Effector memory CD8-positive, alpha-beta T cell (primary cell): Measurements from ENCODE around the gene METTL8.

Source experiments
- ATAC-seq: fragments of 150-1000 bp; cut with Tn5 transposase; replicated peaks from 2 replicates; pipeline ENCODE4 v1.10.0; 2021; ENCODE audit warnings: mild to moderate bottlenecking, moderate library complexity
- DNase-seq, 3 experiments: peaks; one replicate each; pipeline ENCODE4 v3.0.0; 2021
- H3K27ac Mint-ChIP-seq, 2 donors: one replicate each; pipeline ENCODE4 v1.8.0; 2022; ENCODE audit warnings: mild to moderate bottlenecking in 2 of 2, mixed read lengths in 2 of 2, moderate library complexity in 2 of 2
- H3K27me3 Mint-ChIP-seq, 2 donors: one replicate each; pipeline ENCODE4 v1.8.0; 2022; ENCODE audit warnings: mixed read lengths in 2 of 2
- H3K36me3 Mint-ChIP-seq: one replicate; pipeline ENCODE4 v1.8.0; 2022; ENCODE audit warnings: mild to moderate bottlenecking, moderate library complexity, mixed read lengths; ENCODE audit not compliant: insufficient read depth
- H3K4me1 Mint-ChIP-seq, 2 donors: one replicate each; pipeline ENCODE4 v1.8.0; 2022; ENCODE audit warnings: low read depth in 2 of 2, mixed read lengths in 2 of 2
- H3K4me3 Mint-ChIP-seq, 2 donors: one replicate each; pipeline ENCODE4 v1.8.0; 2022; ENCODE audit warnings: mild to moderate bottlenecking in 2 of 2, mixed read lengths in 2 of 2, moderate library complexity in 2 of 2
- H3K9me3 Mint-ChIP-seq, 2 donors: one replicate each; pipeline ENCODE4 v1.8.0; 2022; ENCODE audit warnings: mixed read lengths in 2 of 2

Gene METTL8

GRCh38 chr2:171342067-171342413 lies 91.8 kb downstream of the METTL8 start:
- Mint-ChIP-seq H3K36me3 (no peaks in the 10 kb centered on the region), H3K4me1 (peaks cover 4 to 5% of the 10 kb centered on the region in 2 donors), H3K4me3 (no peak overlapping the region), H3K9me3 (no peaks in the 10 kb centered on the region), H3K27ac (no peak overlapping the region), H3K27me3 (no peaks in the 10 kb centered on the region)
- DNase-seq: no peak
- no peak for ATAC-seq

GRCh38 chr2:171341394-171342066 lies 92.3 kb downstream of the METTL8 start:
- no peak overlapping the region for H3K27ac Mint-ChIP-seq

GRCh38 chr2:171334946-171335345 lies 98.8 kb downstream of the METTL8 start:
- DNase-seq (no peak), ATAC-seq (no peak)
- no peaks in the 10 kb centered on the region for H3K36me3 Mint-ChIP-seq
- no peaks in the 10 kb centered on the region for H3K4me1 Mint-ChIP-seq
- no peaks in the 10 kb centered on the region for H3K9me3 Mint-ChIP-seq
- no peak overlapping the region for H3K4me3 Mint-ChIP-seq
- no peak overlapping the region for H3K27ac Mint-ChIP-seq
- H3K27me3 Mint-ChIP-seq: no peaks in the 10 kb centered on the region

More at GRCh38 chr2:171341394-171342066, 92.3 kb downstream of the METTL8 start:
- no peak for DNase-seq
- peaks cover 1 to 4% of the 10 kb centered on the region in 2 donors for H3K4me1 Mint-ChIP-seq
- ATAC-seq: no peak
- H3K27me3 Mint-ChIP-seq: no peaks in the 10 kb centered on the region
- H3K36me3 Mint-ChIP-seq: no peaks in the 10 kb centered on the region
- H3K4me3 Mint-ChIP-seq: no peak overlapping the region
- H3K9me3 Mint-ChIP-seq: no peaks in the 10 kb centered on the region

GRCh38 chr2:171334171-171334570 lies 99.6 kb downstream of the METTL8 start:
- Mint-ChIP-seq H3K4me3 (no peak overlapping the region), H3K27me3 (no peaks in the 10 kb centered on the region), H3K27ac (no peak overlapping the region), H3K9me3 (no peaks in the 10 kb centered on the region), H3K4me1 (no peaks in the 10 kb centered on the region), H3K36me3 (no peaks in the 10 kb centered on the region)
- DNase-seq (no peak), ATAC-seq (no peak)

GRCh38 chr2:171330155-171330956 lies 103.4 kb downstream of the METTL8 start:
- no peak overlapping the region for H3K27ac Mint-ChIP-seq
- H3K4me1 Mint-ChIP-seq: peaks cover 6 to 12% of the 10 kb centered on the region in 2 donors
- no peak for ATAC-seq
- no peaks in the 10 kb centered on the region for H3K9me3 Mint-ChIP-seq
- no peak for DNase-seq
- no peaks in the 10 kb centered on the region for H3K27me3 Mint-ChIP-seq
- H3K4me3 Mint-ChIP-seq: no peak overlapping the region
- H3K36me3 Mint-ChIP-seq: no peaks in the 10 kb centered on the region

GRCh38 chr2:171327043-171327496 lies 106.7 kb downstream of the METTL8 start:
- Mint-ChIP-seq H3K4me3 (no peak overlapping the region), H3K4me1 (peaks cover 6 to 12% of the 10 kb centered on the region in 2 donors), H3K27ac (peak overlapping the region in 1 of 2 donors; percentile 25), H3K9me3 (no peaks in the 10 kb centered on the region), H3K36me3 (no peaks in the 10 kb centered on the region), H3K27me3 (no peaks in the 10 kb centered on the region)
- ATAC-seq: no peak
- no peak for DNase-seq

- H3K9me3 Mint-ChIP-seq: no peaks in the 10 kb centered on the region
- DNase-seq: no peak
- no peaks in the 10 kb centered on the region for H3K36me3 Mint-ChIP-seq
- no peak overlapping the region for H3K4me3 Mint-ChIP-seq
- H3K27ac Mint-ChIP-seq: peak overlapping the region in 1 of 2 donors; percentile 72
- no peaks in the 10 kb centered on the region for H3K27me3 Mint-ChIP-seq
- peak; percentile 86 for ATAC-seq
- peaks cover 6 to 12% of the 10 kb centered on the region in 2 donors for H3K4me1 Mint-ChIP-seq
Measured at GRCh38 chr2:171325886-171326585, 107.8 kb downstream of the METTL8 start.

GRCh38 chr2:171323971-171324528 lies 109.7 kb downstream of the METTL8 start:
- no peaks in the 10 kb centered on the region for H3K27me3 Mint-ChIP-seq
- ATAC-seq: no peak
- no peaks in the 10 kb centered on the region for H3K36me3 Mint-ChIP-seq
- H3K4me1 Mint-ChIP-seq: peaks cover 16 to 28% of the 10 kb centered on the region in 2 donors
- no peaks in the 10 kb centered on the region for H3K9me3 Mint-ChIP-seq
- H3K27ac Mint-ChIP-seq: no peak overlapping the region
- no peak overlapping the region for H3K4me3 Mint-ChIP-seq
- no peak for DNase-seq

- DNase-seq: no peak
- H3K27me3 Mint-ChIP-seq: no peaks in the 10 kb centered on the region
- no peak for ATAC-seq
- no peak overlapping the region for H3K4me3 Mint-ChIP-seq
- H3K4me1 Mint-ChIP-seq: peaks cover 24 to 34% of the 10 kb centered on the region in 2 donors
- no peak overlapping the region for H3K27ac Mint-ChIP-seq
- H3K9me3 Mint-ChIP-seq: no peaks in the 10 kb centered on the region
- H3K36me3 Mint-ChIP-seq: no peaks in the 10 kb centered on the region
Measured at GRCh38 chr2:171322928-171323327, 110.9 kb downstream of the METTL8 start.

GRCh38 chr2:171320731-171321130 lies 113.1 kb downstream of the METTL8 start:
- DNase-seq (no peak), ATAC-seq (no peak)
- Mint-ChIP-seq H3K4me1 (peaks cover 22 to 31% of the 10 kb centered on the region in 2 donors), H3K4me3 (no peak overlapping the region), H3K27ac (no peak overlapping the region), H3K9me3 (no peaks in the 10 kb centered on the region), H3K27me3 (no peaks in the 10 kb centered on the region), H3K36me3 (no peaks in the 10 kb centered on the region)

- peaks cover 22 to 31% of the 10 kb centered on the region in 2 donors for H3K4me1 Mint-ChIP-seq
Measured at GRCh38 chr2:171320208-171320621, 113.6 kb downstream of the METTL8 start.

GRCh38 chr2:171319164-171319810 lies 114.5 kb downstream of the METTL8 start:
- DNase-seq (peak in 1 of 3 experiments; percentile 5), ATAC-seq (peak; percentile 74)
- H3K4me1 Mint-ChIP-seq: peaks cover 22 to 31% of the 10 kb centered on the region in 2 donors
- H3K4me3 Mint-ChIP-seq: peak overlapping the region; percentile 66 to 71
- H3K9me3 Mint-ChIP-seq: no peaks in the 10 kb centered on the region
- H3K36me3 Mint-ChIP-seq: no peaks in the 10 kb centered on the region
- peak overlapping the region; percentile 74 to 89 for H3K27ac Mint-ChIP-seq
- H3K27me3 Mint-ChIP-seq: no peaks in the 10 kb centered on the region

More at GRCh38 chr2:171320208-171320621, 113.6 kb downstream of the METTL8 start:
- Mint-ChIP-seq H3K9me3 (no peaks in the 10 kb centered on the region), H3K27me3 (no peaks in the 10 kb centered on the region), H3K36me3 (no peaks in the 10 kb centered on the region), H3K27ac (peak overlapping the region in 1 of 2 donors; percentile 89), H3K4me3 (peak overlapping the region in 1 of 2 donors; percentile 0)
- ATAC-seq (no peak), DNase-seq (no peak)

GRCh38 chr2:171318463-171318934 lies 115.3 kb downstream of the METTL8 start:
- H3K4me1 Mint-ChIP-seq: peaks cover 22 to 31% of the 10 kb centered on the region in 2 donors
- ATAC-seq (no peak), DNase-seq (no peak)

More at GRCh38 chr2:171318463-171318934, 115.3 kb downstream of the METTL8 start:
- Mint-ChIP-seq H3K4me3 (peak overlapping the region; percentile 66 to 71), H3K27ac (peak overlapping the region; percentile 74 to 89), H3K36me3 (no peaks in the 10 kb centered on the region), H3K9me3 (no peaks in the 10 kb centered on the region), H3K27me3 (no peaks in the 10 kb centered on the region)
